Measurements from ENCODE around the gene RNF183. TPM values are rescaled to one million over a fixed set of nuclear protein-coding genes. Genes with fewer than 3 reads are reported as not detected.
A peak's percentile ranks its signal among the peaks of the same experiment; 100 is the strongest.

RNF183 gene
- polyA plus RNA-seq, 3 donors, result not detected

DNA sequence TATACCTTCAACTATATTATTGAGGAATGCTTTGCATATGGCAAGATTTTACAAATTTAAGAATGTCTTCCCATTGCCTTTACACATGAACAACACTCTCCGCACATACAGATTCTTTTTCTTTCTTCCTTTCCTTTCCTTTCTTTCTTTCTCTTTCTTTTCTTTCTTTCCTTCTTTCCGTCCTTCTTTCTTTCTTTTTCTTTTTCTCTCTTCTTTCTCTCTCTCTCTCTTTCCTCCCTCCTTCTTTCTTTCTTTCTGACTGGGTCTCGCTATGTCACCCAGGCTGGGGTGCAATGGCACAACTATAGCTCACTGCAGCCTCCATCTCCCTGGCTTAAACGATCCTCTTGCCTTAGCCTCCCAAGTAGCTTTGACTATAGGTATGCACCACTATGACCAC lies 23.1 kb upstream of the RNF183 start:
- Histone ChIP-seq H3K9ac (ENCODE audit: insufficient read depth, low read length, poor library complexity, severe bottlenecking) (no peak overlapping the region), H4K20me1 (ENCODE audit: insufficient read depth, low read length) (no peaks in the 10 kb centered on the region), H3K4me1 (ENCODE audit: control insufficient read depth in 1 of 2, insufficient read depth in 2 of 2, low read length in 2 of 2) (no peaks in the 10 kb centered on the region), H3K4me3 (replicated peaks in 1 of 3; ENCODE audit: low read depth in 2 of 3, low read length in 3 of 3) (no peak overlapping the region), H3K9me3 (replicated peaks in 1 of 2; ENCODE audit: control insufficient read depth in 1 of 2, insufficient read depth in 1 of 2, low read length in 2 of 2) (no peaks in the 10 kb centered on the region), H3K36me3 (replicated peaks in 1 of 2; ENCODE audit: control insufficient read depth in 1 of 2, insufficient read depth in 2 of 2, low read length in 2 of 2) (no peaks in the 10 kb centered on the region), H3K27me3 (ENCODE audit: control insufficient read depth in 2 of 2, insufficient read depth in 2 of 2, low read length in 2 of 2) (no peaks in the 10 kb centered on the region), H3K4me2 (replicated peaks; ENCODE audit: extremely low read depth, low read length, poor library complexity, severe bottlenecking) (no peak overlapping the region), H3K27ac (ENCODE audit: low read depth in 1 of 2, low read length in 2 of 2) (no peak overlapping the region), H3K79me2 (ENCODE audit: insufficient read depth, low read length) (no peaks in the 10 kb centered on the region), H2AFZ (ENCODE audit: insufficient read depth, low read depth, low read length, poor library complexity, severe bottlenecking) (no peak overlapping the region)
- H3K9me3 Mint-ChIP-seq, result no peaks in the 10 kb centered on the region
- H3K4me1 Mint-ChIP-seq, result no peaks in the 10 kb centered on the region
- intact Hi-C loops (cut with micrococcal nuclease), result no loop called here
- H3K4me3 Mint-ChIP-seq, result no peak overlapping the region
- peaks cover 0 to 1% (median 0%) of the 10 kb centered on the region in 3 donors for H3K27me3 Mint-ChIP-seq (ENCODE audit: low read depth in 3 of 3)
- TF ChIP-seq CTCF (IDR thresholded peaks at IDR 0.05), result no peak
- H3K36me3 Mint-ChIP-seq, result no peaks in the 10 kb centered on the region
- peak overlapping the region in 1 of 7 donors; percentile 66 for H3K27ac Mint-ChIP-seq
- 93% methylated on average over 2 of the region's 4 CpGs for WGBS (ENCODE audit: insufficient coverage)
- DNase-seq, result no peak

DNA sequence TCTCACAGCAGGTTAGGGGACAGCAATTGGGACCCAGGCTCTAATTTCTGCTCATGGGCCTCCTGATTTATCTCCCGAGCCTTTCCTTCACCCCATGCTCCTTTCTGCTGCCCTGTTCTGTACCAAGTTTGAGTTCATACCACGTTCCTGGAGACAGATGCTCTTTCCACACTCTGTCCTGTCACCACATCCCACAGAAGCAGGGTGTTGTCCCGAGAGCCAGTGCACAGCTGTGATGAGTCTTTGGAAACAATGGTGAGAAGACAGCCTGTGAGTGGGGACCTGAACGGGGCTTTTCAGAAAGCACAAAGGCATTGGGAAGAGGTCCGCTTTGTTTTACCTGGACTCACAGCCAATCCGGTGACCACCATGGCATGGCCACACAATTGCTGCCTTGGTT lies 19.5 kb upstream of the RNF183 start:
- no peak overlapping the region for H3K4me3 ChIP-seq (replicated peaks in 1 of 3; ENCODE audit: low read depth in 2 of 3, low read length in 3 of 3)
- H3K27me3 Mint-ChIP-seq (ENCODE audit: low read depth in 3 of 3), result peaks cover 0 to 1% (median 0%) of the 10 kb centered on the region in 3 donors
- 94% methylated on average over 4 of the region's 6 CpGs for WGBS (ENCODE audit: insufficient coverage)
- H2AFZ ChIP-seq (ENCODE audit: insufficient read depth, low read depth, low read length, poor library complexity, severe bottlenecking), result no peak overlapping the region
- no peaks in the 10 kb centered on the region for H4K20me1 ChIP-seq (ENCODE audit: insufficient read depth, low read length)
- intact Hi-C loops (cut with micrococcal nuclease), result no loop called here
- TF ChIP-seq CTCF (IDR thresholded peaks at IDR 0.05), result no peak
- no peak overlapping the region for H3K9ac ChIP-seq (ENCODE audit: insufficient read depth, low read length, poor library complexity, severe bottlenecking)
- H3K4me3 Mint-ChIP-seq, result no peak overlapping the region
- no peaks in the 10 kb centered on the region for H3K36me3 ChIP-seq (replicated peaks in 1 of 2; ENCODE audit: control insufficient read depth in 1 of 2, insufficient read depth in 2 of 2, low read length in 2 of 2)
- no peak for DNase-seq
- H3K4me1 ChIP-seq (ENCODE audit: control insufficient read depth in 1 of 2, insufficient read depth in 2 of 2, low read length in 2 of 2), result no peaks in the 10 kb centered on the region
- H3K27ac ChIP-seq (ENCODE audit: low read depth in 1 of 2, low read length in 2 of 2), result no peak overlapping the region
- no peaks in the 10 kb centered on the region for H3K36me3 Mint-ChIP-seq
- H3K27ac Mint-ChIP-seq, result no peak overlapping the region
- no peaks in the 10 kb centered on the region for H3K4me1 Mint-ChIP-seq
- no peaks in the 10 kb centered on the region for H3K27me3 ChIP-seq (ENCODE audit: control insufficient read depth in 2 of 2, insufficient read depth in 2 of 2, low read length in 2 of 2)
- no peaks in the 10 kb centered on the region for H3K79me2 ChIP-seq (ENCODE audit: insufficient read depth, low read length)
- no peaks in the 10 kb centered on the region for H3K9me3 Mint-ChIP-seq
- H3K9me3 ChIP-seq (replicated peaks in 1 of 2; ENCODE audit: control insufficient read depth in 1 of 2, insufficient read depth in 1 of 2, low read length in 2 of 2), result no peaks in the 10 kb centered on the region
- H3K4me2 ChIP-seq (replicated peaks; ENCODE audit: extremely low read depth, low read length, poor library complexity, severe bottlenecking), result no peak overlapping the region
